Heart right ventricle (tissue), 16 donors: ENCODE data around the gene BLNK. TPM values are rescaled to one million over a fixed set of nuclear protein-coding genes. Genes with fewer than 3 reads are reported as not detected.

Source experiments
- ATAC-seq, 8 donors: fragments of 200-7000 bp; cut with Tn5 transposase; one replicate each; pipeline ENCODE4 v1.9.1; 2020; ENCODE audit warnings: mild to moderate bottlenecking in 8 of 8, moderate library complexity in 8 of 8, moderate number of reproducible peaks in 1 of 8
- DNase-seq, 2 donors: peaks; one replicate each; pipeline ENCODE4 v3.0.0-alpha.2; 2020
- H3K27ac ChIP-seq, 10 donors: fragments of 200-600 bp; sonication (generic) in 2 of 10; one replicate each; pipeline versions ENCODE4 v1.5.0 to v1.8.0; 2020 to 2022; ENCODE audit warnings: mild to moderate bottlenecking in 3 of 10
- H3K27me3 ChIP-seq, 7 donors: fragments of 200-600 bp; one replicate each; pipeline ENCODE4 v1.8.0; 2021 to 2022; ENCODE audit warnings: mild to moderate bottlenecking in 2 of 7
- H3K36me3 ChIP-seq, 9 donors: fragments of 200-600 bp; sonication (generic) in 1 of 9; one replicate each; pipeline versions ENCODE4 v1.5.0 to v1.8.0; 2020 to 2022; ENCODE audit warnings: mild to moderate bottlenecking in 2 of 9
- H3K4me1 ChIP-seq, 9 donors: fragments of 200-600 bp; sonication (generic) in 1 of 9; one replicate each; pipeline versions ENCODE4 v1.5.0 to v1.8.0; 2020 to 2022; ENCODE audit warnings: mild to moderate bottlenecking in 4 of 9
- H3K4me3 ChIP-seq, 10 donors: fragments of 200-600 bp; sonication (generic) in 2 of 10; one replicate each; pipeline versions ENCODE4 v1.5.0 to v1.8.0; 2020 to 2022; ENCODE audit warnings: mild to moderate bottlenecking in 7 of 10, moderate library complexity in 2 of 10
- H3K9me3 ChIP-seq, 11 donors: fragments of 200-600 bp in 10 of 11; sonication (generic) in 2 of 11; one replicate each; pipeline versions ENCODE4 v1.5.0 to v1.8.0; 2013 to 2022; ENCODE audit warnings: mild to moderate bottlenecking in 2 of 11, control low read depth in 1 of 11, moderate library complexity in 1 of 11
- WGBS, 2 donors: extraction: QIAGEN DNeasy Blood & Tissue Kit; methylation state at CpG; one replicate each; pipeline ENCODE4 v1.1.7; 2013; ENCODE audit warnings: inconsistent platforms in 1 of 2; 5-methylcytosine and 5-hydroxymethylcytosine counted together
- intact Hi-C, 10 donors: fragments of 100-400 bp; cut with DNase I; formaldehyde crosslinking; loops; one replicate each; pipeline versions ENCODE4 v1.11.1 to v1.14.2; 2022
- polyA plus RNA-seq, 2 donors: library from polyadenylated mRNA; stranded (reverse); fragments of 200-250 nt; gene quantifications; one replicate each; pipeline ENCODE4 v1.2.3, GENCODE V29; 2013
- total RNA-seq, 10 donors: library from RNA; stranded (reverse); fragmentation: NEBNext Ultra II Directional in 3 of 10; extraction: Animal tissue kit (Norgen Biotek cat#: 25700) in 3 of 10; gene quantifications; one replicate each; pipeline versions ENCODE4 v1.2.1 to v1.2.4, GENCODE V29; 2021 to 2023
- TF ChIP-seq, protein P1 (sequence below), 9 donors: fragments of 200-600 bp; sonication (generic) in 2 of 9; IDR thresholded peaks; one replicate each; pipeline versions ENCODE4 v1.5.0 to v1.8.0; 2021 to 2022; ENCODE audit warnings: antibody characterized with exemption in 9 of 9, mild to moderate bottlenecking in 5 of 9, moderate library complexity in 1 of 9
- donor health status: Arrhythmogenic right ventricular cardiomyopathy.
- donor health status: ischemic (EF 13 %, LVEDD 7.1; RV severe dilation, severe dysfunction).
- donor health status: healthy with polysubstance abuse.
- donor health status: DM: no; HTN: yes; CAD: no.
- donor health status: DM: no; HTN: no; CAD: no.
- donor health status: ischemic (EF 25% LVEDD 6.9; RV normal size, moderate dysfunction).
- donor health status: ischemic (EF 25% LVEDD 5.7; RV mildly dilated, moderate dysfunction).
- donor health status: healthy.
- donor health status: DM: yes; HTN: yes; CAD: no.
- donor health status: Ischemic cardiomyopathy.
- donor health status: ischemic (EF 35%, LVEDD 5.7; RV mildly dilated, moderate dysfunction).
- donor health status: nonischemic (EF 11% LVEDD 7.7; RV severe dilation, severe dysfunction).
- donor health status: DM: yes; HTN: yes; CAD: no.
- donor health status: PGD.
- donor health status: ischemic (EF 29% LVEDD 5.4; RV normal size, mild dysfunction).
- donor health status: nonischemic (EF 23%, LVEDD 6.1; RV moderate dilation, normal function).

BLNK gene
- total and polyA plus RNA-seq, 12 donors = 0.25 to 4.4 (median 0.65) TPM

- H3K27me3 ChIP-seq = peaks cover 0 to 45% (median 8%) of the 10 kb centered on the region in 7 donors
- TF ChIP-seq, protein P1, sequence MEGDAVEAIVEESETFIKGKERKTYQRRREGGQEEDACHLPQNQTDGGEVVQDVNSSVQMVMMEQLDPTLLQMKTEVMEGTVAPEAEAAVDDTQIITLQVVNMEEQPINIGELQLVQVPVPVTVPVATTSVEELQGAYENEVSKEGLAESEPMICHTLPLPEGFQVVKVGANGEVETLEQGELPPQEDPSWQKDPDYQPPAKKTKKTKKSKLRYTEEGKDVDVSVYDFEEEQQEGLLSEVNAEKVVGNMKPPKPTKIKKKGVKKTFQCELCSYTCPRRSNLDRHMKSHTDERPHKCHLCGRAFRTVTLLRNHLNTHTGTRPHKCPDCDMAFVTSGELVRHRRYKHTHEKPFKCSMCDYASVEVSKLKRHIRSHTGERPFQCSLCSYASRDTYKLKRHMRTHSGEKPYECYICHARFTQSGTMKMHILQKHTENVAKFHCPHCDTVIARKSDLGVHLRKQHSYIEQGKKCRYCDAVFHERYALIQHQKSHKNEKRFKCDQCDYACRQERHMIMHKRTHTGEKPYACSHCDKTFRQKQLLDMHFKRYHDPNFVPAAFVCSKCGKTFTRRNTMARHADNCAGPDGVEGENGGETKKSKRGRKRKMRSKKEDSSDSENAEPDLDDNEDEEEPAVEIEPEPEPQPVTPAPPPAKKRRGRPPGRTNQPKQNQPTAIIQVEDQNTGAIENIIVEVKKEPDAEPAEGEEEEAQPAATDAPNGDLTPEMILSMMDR (IDR thresholded peaks at IDR 0.05) = no peak
- no peaks in the 10 kb centered on the region for H3K36me3 ChIP-seq
- DNase-seq = peak in 1 of 2 donors; percentile 21
- intact Hi-C loops = loop anchor here in 4 of 10 donors (5.0 kb wide), 3 partner anchors 43 to 58 kb away; no protein-coding TSS in a partner anchor
- peaks cover 0 to 8% (median 0%) of the 10 kb centered on the region in 9 donors for H3K4me1 ChIP-seq
- ATAC-seq = peak in 7 of 8 donors; percentile 47 to 84 (median 67)
- WGBS, 2 donors = 48 to 55% methylated on average over 2 of the region's 2 CpGs
- H3K9me3 ChIP-seq = no peaks in the 10 kb centered on the region
- H3K4me3 ChIP-seq = no peak overlapping the region
- H3K27ac ChIP-seq = no peak overlapping the region
Measured at GRCh38 chr10:96233959-96234358, 37.4 kb downstream of the BLNK start.

DNA sequence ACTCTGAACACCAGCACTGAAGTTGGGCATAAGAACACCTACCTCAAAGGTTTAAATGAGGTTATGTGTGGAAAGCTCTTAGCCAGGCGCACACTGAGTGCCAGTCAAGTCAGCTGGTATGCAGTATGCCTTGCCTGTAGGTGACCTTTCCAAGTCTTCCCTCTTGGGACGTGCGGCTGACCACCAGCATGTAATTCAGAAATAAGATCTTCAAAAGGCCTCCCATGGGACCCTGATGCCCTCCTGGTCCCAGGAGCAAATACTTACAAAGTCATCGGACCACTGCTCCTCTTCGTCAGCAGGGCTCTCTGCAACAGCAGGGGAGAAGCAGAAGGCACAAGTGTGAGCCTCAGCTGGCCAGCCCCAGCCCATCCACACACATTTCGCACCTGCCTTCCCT is 40.8 kb downstream of the BLNK start:
- Histone ChIP-seq H3K9me3 (no peaks in the 10 kb centered on the region), H3K27ac (no peak overlapping the region), H3K4me1 (peaks cover 0 to 8% (median 0%) of the 10 kb centered on the region in 9 donors), H3K36me3 (no peaks in the 10 kb centered on the region), H3K27me3 (peaks cover 0 to 33% (median 3%) of the 10 kb centered on the region in 7 donors), H3K4me3 (no peak overlapping the region)
- DNase-seq (no peak), ATAC-seq (no peak)
- intact Hi-C loops = loop anchor here in 6 of 10 donors (2.0 to 5.0 kb wide), 4 partner anchors 47 to 62 kb away; no protein-coding TSS in a partner anchor
- WGBS, 2 donors = 79 to 82% methylated on average over 6 of the region's 6 CpGs
- TF ChIP-seq, protein P1 (IDR thresholded peaks at IDR 0.05) = no peak

DNA sequence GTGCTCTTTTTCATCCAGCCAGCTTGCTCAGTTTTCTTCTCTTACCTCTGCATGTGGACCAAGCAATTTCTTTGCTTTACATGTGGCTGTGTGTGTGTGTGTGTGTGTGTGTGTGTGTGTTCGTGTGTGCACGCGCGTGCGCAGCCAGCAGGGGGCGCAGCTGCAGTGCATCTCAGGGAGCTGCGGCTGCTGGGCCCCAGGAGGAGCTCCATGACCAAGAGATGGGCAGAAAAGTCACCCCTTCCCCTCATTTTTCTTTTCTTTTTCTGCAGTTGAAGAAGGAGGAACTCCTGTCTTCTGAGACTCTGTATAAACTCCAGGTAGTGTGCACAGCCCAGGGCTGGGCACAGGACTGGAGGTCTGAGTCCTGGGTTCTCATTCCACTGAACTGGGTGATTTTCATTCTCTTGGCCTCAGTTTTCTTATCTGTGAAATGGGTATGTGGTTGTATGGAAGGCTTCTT is 41.8 kb downstream of the BLNK start:
- Histone ChIP-seq H3K9me3 (no peaks in the 10 kb centered on the region), H3K4me1 (peaks cover 0 to 8% (median 0%) of the 10 kb centered on the region in 9 donors), H3K27ac (no peak overlapping the region), H3K36me3 (peaks cover 0 to 3% (median 0%) of the 10 kb centered on the region in 9 donors), H3K4me3 (no peak overlapping the region), H3K27me3 (peaks cover 0 to 37% (median 3%) of the 10 kb centered on the region in 7 donors)
- intact Hi-C loops = loop anchor here (1.0 to 5.0 kb wide), 5 partner anchors 48 to 64 kb away; no protein-coding TSS in a partner anchor
- 1 to 5% methylated on average over 7 of the region's 7 CpGs for WGBS, 2 donors
- TF ChIP-seq, protein P1 (IDR thresholded peaks at IDR 0.05) = peak; percentile 31 to 69 (median 64)
- ATAC-seq (peak in 7 of 8 donors; percentile 56 to 80 (median 64)), DNase-seq (peak; percentile 68 to 73)

- DNase-seq (no peak), ATAC-seq (no peak)
- Histone ChIP-seq H3K27me3 (peaks cover 0 to 37% (median 3%) of the 10 kb centered on the region in 7 donors), H3K36me3 (peaks cover 0 to 3% (median 0%) of the 10 kb centered on the region in 9 donors), H3K27ac (no peak overlapping the region), H3K9me3 (no peaks in the 10 kb centered on the region), H3K4me3 (no peak overlapping the region), H3K4me1 (peaks cover 0 to 2% (median 0%) of the 10 kb centered on the region in 9 donors)
- whole genome bisulfite sequencing, 2 donors = 87 to 92% methylated on average over 9 of the region's 9 CpGs
- TF ChIP-seq, protein P1 (IDR thresholded peaks at IDR 0.05) = no peak
- intact Hi-C loops = loop anchor here in 4 of 10 donors (2.0 kb wide), 1 partner anchor 64 kb away; no protein-coding TSS in a partner anchor
Measured at GRCh38 chr10:96228408-96228994, 42.9 kb downstream of the BLNK start.
